HG02840 (cell line): ENCODE results near the gene DUSP22.
"Not testable (repeated sequence)": the region's sequence is repeated elsewhere in the genome, so short reads cannot be mapped to it uniquely, and the experiment has no call there.

Source experiments
- ATAC-seq: cut with Tn5 transposase; IDR thresholded peaks from one replicate; pipeline ENCODE4 v1.9.1; 2021; ENCODE audit warnings: mild to moderate bottlenecking, moderate library complexity, moderate number of reproducible peaks; ENCODE audit not compliant: unreplicated experiment, low FRiP score

Gene DUSP22

GRCh38 chr6:321536-322258, 29.4 kb downstream of the DUSP22 start:
- no peak for ATAC-seq

DNA sequence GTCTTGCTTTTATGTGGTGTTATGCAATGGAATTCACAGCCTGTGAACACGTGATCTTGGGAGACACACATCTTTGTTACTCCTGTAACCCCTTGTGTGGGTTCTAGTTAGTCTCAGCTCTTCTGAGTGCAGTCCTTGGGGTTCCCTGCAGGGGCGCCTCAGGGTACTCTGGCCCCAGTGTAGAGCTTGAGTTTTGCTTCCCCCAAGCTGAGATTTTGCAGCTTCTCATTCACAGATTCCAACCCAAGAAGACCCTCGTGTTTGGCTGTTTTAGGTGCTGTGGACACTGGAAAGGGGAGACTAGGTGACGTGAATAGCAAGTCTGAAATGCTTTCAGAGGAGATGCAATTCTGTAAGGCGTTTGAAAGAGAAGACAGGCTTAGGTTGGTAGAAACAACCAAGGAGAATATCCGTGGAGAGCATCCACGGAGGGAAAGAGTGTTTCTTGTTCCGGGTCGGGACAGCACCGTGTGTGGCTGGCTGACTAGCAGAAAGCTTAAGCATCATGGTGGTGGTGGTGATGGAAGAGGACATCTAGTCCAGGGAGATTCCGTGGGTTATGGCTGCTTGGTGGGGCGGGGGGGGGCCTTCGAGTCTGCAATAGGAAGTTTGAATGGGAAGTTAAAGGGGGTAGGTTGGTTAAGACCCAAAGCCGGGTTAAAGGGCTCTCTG, 30.1 kb downstream of the DUSP22 start:
- ATAC-seq = no peak

DNA sequence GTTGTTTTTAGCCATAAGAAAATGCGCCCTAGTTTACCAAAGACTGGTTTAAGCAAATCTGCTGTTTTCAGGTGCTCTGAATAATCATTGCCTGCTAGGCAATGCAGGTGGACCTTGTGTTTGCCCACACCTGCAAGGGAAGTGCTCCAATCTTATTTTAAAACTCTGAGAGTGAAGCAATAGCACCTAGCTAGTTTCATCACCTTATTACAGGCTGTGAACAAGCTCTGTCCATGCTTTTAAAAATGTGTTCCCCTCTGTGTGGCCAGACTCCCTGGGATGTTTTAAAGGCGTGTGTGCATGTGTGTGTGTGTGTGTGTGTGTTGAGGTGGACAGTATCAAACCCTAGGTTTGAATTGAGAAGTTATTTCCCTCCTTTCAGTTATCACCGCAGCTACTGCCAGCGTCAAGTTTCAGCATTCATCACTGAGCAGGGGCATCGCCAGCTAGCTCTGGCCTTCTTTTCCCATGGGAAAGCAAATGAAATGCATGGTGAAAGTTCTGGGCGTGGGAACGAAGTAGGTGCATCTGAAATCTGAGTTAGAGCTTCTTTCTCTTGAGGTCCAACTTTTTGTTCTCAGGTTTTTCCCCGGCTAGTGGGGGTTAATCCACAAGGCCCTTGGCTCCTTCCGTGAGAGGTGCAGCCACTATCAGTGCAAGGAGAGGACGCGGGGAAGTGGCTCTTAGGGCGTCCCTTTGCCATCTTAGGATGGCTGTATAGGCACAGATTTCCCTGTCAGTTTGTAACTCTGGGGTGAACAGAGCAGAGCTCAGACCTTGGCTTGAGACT, 30.8 kb downstream of the DUSP22 start:
- ATAC-seq = no peak

DNA sequence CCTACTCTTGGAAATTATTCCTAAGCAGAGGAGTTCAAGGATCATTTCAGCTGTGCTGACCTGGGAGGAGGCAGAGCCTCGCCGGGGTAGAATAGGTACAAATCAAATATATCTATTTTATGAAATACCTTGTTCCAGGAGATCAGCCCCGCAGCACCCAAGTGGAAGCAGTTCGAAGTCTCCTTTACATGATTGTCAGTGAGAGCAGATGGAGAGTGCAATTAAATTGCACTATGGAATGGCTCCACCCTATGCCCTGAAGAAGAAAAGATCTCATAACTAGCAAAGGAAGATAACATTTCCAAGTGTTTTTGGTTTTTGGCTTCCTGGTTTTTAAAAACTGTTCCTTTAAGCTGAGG, 31.4 kb downstream of the DUSP22 start:
- ATAC-seq = no peak

DNA sequence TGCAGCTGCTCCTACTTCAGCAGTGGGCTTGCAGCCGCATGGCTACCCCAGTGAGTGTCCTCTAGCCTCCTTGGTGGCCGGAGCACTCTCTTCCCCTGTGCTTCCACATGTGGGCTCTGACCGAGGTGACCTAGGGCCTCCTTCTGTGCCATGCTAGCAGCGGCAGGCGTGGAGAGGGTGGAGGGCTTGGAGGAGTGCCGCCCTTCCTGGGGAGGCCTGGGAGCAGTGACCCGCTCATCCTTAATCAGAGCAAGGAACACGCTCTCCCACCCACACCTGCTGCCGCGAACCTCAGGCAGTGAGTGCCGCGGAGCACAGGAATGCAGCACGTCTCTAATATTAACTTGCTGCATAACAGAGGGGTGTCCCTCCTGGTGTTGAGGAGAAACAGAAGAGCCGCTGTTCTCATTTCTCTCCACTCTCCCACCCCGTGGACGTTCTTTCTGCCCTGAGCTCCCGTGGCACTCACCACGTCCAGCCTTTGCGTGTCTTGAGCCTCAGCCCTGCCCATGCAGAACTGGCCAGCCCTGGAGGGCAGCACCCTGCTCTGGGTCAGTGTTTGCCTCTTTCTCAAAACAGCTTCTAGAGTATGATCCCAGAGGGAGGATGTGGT, 31.9 kb downstream of the DUSP22 start:
- ATAC-seq = no peak

DNA sequence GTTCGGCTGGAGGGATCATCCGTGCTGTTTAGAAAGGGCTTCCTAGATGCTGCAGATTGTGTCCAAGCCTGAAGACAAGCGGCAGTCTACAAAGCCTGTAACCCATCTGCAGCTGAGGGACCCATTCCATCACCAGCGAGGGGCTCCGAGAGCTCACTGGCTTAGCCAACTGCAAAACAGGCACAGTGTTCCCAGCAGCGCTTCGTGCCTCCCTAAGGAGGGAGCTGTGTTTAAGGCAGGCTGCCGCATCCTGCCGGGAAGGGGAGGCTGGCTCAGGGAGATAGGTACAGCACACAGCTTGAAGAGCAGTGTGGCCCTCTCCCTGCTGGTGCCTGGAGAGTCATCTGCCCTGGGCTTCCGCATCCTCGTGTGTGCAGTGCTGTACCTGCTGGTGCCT, 32.4 kb downstream of the DUSP22 start:
- no peak for ATAC-seq

GRCh38 chr6:325161-325860, 33.0 kb downstream of the DUSP22 start:
- not testable (repeated sequence) for ATAC-seq

DNA sequence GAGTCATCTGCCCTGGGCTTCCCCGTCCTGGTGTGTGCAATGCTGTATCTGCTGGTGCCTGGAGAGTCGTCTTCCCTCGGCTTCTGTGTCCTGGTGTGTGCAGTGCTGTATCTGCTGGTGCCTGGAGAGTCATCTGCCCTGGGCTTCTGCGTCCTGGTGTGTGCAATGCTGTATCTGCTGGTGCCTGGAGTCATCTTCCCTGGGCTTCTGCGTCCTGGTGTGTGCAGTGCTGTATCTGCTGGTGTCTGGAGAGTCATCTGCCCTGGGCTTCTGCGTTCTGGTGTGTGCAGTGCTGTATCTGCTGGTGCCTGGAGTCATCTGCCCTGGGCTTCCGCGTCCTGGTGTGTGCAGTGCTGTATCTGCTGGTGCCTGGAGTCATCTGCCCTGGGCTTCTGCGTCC, 33.8 kb downstream of the DUSP22 start:
- not testable (repeated sequence) for ATAC-seq

GRCh38 chr6:326896-327537, 34.7 kb downstream of the DUSP22 start:
- no peak for ATAC-seq

- ATAC-seq = no peak
Measured at GRCh38 chr6:327538-328116, 35.3 kb downstream of the DUSP22 start.

- peak; percentile 69 for ATAC-seq
Measured at GRCh38 chr6:328136-328670, 35.9 kb downstream of the DUSP22 start.

- ATAC-seq = no peak
Measured at GRCh38 chr6:328924-329323, 36.6 kb downstream of the DUSP22 start.

DNA sequence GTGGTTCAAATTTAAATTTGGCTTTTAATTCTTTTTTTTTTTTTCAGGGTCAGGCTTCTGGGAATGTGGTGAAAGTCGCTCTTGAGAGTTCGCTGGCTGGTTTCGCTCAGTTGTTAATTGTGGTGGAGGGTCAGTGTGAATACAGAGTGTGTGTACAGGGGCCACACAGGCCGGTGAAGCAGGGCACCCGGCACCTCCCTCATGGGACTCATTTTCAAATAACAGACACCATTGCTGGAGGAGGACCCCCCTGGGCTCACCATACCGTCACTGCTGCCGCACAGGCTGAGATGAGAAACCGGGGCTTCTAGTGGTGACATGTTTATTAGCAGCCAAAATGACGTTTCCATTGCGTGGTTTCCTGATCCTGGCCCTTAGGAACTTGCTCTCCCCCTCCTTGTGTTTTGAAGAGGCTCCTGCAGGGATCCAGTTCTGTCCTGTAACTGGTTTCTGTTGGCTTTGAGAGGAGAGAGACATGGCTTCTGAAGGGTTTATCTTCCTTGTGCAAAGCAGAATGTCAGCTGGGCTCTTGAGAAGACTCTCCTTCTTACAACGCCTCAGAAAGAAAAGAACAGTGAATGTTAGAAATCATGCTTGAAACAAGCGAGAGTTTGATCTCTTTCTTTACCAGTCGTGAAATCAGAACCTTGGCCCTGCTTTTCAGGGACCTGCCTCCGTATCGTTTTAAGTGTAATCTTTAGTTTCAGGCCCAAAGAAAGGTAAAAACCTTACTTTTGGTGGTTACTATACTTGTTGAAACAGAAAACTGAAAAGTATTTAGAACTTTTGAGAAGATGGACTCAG, 37.8 kb downstream of the DUSP22 start:
- ATAC-seq = no peak

- ATAC-seq = no peak
Measured at GRCh38 chr6:330948-331347, 38.7 kb downstream of the DUSP22 start.

DNA sequence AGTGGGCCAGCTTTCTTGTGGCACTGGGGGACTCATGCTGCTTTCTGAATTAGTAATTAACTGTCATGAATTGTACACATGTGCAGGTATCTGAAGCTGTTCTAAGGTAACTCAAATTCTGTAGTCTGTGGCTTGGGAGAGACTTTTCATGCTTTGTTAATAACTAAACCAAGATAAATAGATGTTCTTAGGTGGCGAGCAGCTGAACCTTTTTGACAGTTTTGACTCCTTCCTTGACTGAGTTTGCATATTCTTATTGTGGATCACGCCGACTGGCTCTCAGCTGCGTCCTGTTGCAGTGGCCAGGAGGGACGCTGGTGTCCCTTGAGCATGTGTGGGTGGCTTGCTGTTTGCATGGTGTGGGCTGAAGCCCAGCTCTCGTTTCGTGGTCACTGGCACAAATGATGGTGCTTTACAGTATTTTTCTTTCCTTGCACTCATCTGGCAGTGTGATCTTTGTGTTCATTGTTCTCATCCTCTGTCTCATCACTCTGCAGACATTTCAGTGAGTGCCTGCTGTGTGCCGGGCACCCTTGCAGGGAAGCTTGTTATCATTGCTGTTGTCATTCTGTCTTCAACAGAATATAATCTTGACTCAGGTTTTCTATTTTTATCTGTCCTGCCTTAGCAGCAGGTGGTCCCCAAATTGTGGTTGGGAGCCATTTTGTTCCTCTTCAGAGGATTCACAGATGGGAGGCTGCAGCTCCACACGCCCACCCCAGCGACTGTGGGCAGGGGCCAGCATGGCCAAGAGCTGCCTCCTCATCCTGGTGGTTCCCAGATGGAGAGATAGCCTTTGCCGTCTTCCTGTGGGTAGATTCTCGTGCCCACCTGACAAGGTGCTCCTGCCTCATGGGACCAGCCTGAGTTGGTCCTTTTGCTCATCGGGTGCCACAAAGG, 39.6 kb downstream of the DUSP22 start:
- ATAC-seq = peak; percentile 46

DNA sequence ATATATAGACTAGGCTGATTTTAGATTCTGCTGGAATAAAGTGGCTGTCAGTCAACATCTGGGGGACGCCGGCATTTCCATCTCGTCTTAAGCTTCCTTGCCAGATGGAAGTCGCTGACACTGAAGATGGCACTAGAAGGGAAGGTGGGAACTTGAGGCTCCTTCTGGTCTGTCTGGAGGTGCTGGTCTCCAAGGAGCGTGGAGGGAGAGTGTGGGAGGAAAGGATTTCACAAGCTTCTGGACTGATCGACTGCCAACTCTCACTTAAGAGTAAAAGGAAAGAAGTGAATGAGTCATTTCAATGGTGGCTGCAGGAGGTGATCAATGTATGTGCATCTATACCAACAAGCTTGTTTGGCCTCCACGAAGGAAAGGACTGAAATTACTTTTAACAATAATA, 40.4 kb downstream of the DUSP22 start:
- ATAC-seq = no peak

- no peak for ATAC-seq
Measured at GRCh38 chr6:333379-334002, 41.2 kb downstream of the DUSP22 start.
